ENCODE data around the gene ARHGEF17.

DNA sequence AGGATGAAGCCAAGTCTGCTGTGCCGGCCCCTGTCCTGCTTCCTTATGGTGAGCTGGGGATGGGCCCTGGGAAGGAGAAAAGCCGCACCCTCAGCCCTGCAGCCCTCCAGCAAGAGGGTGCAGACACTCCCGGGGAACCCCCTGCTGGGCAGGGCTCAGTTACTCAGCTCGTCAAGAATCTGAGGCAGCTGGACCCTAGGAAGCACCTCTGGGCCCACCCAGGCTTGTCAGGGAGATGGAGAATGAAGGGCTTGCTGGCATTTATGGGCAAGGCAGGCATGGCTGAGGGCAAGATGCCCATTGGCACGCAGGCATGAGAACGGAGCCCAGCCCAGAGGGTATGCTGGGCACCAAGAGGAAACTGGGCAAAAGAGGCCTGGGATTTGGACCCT is 81.1 kb downstream of the ARHGEF17 start:
- TF ChIP-seq, protein P1, sequence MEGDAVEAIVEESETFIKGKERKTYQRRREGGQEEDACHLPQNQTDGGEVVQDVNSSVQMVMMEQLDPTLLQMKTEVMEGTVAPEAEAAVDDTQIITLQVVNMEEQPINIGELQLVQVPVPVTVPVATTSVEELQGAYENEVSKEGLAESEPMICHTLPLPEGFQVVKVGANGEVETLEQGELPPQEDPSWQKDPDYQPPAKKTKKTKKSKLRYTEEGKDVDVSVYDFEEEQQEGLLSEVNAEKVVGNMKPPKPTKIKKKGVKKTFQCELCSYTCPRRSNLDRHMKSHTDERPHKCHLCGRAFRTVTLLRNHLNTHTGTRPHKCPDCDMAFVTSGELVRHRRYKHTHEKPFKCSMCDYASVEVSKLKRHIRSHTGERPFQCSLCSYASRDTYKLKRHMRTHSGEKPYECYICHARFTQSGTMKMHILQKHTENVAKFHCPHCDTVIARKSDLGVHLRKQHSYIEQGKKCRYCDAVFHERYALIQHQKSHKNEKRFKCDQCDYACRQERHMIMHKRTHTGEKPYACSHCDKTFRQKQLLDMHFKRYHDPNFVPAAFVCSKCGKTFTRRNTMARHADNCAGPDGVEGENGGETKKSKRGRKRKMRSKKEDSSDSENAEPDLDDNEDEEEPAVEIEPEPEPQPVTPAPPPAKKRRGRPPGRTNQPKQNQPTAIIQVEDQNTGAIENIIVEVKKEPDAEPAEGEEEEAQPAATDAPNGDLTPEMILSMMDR (IDR thresholded peaks at IDR 0.05) = no peak
- no peak for TF ChIP-seq POLR2A (IDR thresholded peaks at IDR 0.05)

Data from Peyer's patch (tissue), 4 donors.